ENCODE data around the gene EFHD1.

GRCh38 chr2:232588680-232589585 is 44.5 kb upstream of the EFHD1 start:
- TF ChIP-seq CTCF (IDR thresholded peaks at IDR 0.05; ENCODE audit: insufficient read depth, low read length) (no peak), GABPA (IDR thresholded peaks at IDR 0.05; ENCODE audit: low read depth) (no peak), POLR2AphosphoS5 (IDR thresholded peaks at IDR 0.05; ENCODE audit: low read depth) (no peak)
